HG03045 (cell line): Measurements from ENCODE around the gene TLR5.

Experiments
- ATAC-seq: cut with Tn5 transposase; IDR thresholded peaks from one replicate; pipeline ENCODE4 v1.9.1; 2021; ENCODE audit warnings: mild to moderate bottlenecking, moderate library complexity; ENCODE audit not compliant: unreplicated experiment

Gene TLR5

DNA sequence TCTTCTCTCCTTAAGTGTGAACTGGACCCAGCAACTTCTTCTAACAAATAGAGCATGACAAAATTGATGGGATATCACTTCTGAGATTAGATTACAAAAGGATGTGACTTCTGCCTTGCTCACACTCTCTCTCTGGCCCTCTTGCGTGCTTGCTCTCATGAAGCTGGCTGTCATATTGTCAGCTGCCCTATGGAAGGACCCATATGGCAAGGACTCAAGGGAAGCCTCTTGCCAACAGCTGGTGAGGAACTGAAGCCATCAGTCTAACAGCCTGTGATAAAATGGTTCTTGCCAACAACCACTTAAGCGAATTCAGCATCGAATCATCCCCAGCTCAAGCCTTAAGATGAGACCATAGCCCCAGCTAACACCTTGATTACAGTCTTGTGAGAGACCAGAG lies 4.8 kb upstream of the TLR5 start:
- no peak for ATAC-seq

GRCh38 chr1:223147409-223147808 lies 4.4 kb upstream of the TLR5 start:
- no peak for ATAC-seq

GRCh38 chr1:223146745-223147144 lies 3.7 kb upstream of the TLR5 start:
- no peak for ATAC-seq

GRCh38 chr1:223144914-223145313 lies 1.9 kb upstream of the TLR5 start:
- ATAC-seq = no peak

DNA sequence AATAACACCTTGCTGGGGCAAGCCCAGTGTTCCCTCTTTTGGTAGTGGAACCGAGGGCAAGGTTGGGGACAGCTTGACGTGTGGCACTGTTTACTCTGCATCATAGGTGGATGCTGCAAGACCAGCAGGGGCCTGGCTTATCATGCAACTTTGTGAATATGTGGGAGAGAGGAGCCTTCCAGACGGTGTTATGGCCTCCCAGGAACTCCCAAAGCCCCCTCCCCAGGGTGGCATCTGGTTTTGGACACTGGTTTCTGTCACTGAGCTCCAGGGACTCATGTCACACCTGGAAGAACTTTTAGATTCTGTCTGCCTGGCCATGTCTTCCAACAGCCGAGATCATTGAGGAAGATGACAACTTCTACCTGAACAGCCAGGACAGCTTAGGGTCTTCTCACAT lies 1.4 kb upstream of the TLR5 start:
- no peak for ATAC-seq

GRCh38 chr1:223143537-223144248 lies 645 bp upstream of the TLR5 start:
- ATAC-seq = no peak

DNA sequence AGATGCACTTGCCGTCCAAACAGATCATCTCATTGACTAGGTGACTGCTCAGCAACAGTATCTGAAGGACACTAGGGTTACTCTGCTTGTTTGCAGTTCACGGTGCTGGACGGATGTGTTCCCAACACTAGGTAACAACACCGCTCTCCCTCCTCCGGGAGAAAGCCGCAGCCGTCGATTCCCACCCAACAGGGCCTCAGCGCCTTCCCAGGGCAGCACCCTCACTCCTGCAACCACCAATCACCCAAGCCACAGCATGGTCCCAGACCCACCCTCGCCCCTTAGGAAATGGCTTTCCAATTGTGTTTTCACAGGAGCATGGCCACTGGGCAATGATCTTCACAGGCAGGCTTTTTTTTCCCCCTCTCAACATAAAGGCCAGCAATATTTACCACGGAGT lies 779 bp downstream of the TLR5 start:
- ATAC-seq = no peak

DNA sequence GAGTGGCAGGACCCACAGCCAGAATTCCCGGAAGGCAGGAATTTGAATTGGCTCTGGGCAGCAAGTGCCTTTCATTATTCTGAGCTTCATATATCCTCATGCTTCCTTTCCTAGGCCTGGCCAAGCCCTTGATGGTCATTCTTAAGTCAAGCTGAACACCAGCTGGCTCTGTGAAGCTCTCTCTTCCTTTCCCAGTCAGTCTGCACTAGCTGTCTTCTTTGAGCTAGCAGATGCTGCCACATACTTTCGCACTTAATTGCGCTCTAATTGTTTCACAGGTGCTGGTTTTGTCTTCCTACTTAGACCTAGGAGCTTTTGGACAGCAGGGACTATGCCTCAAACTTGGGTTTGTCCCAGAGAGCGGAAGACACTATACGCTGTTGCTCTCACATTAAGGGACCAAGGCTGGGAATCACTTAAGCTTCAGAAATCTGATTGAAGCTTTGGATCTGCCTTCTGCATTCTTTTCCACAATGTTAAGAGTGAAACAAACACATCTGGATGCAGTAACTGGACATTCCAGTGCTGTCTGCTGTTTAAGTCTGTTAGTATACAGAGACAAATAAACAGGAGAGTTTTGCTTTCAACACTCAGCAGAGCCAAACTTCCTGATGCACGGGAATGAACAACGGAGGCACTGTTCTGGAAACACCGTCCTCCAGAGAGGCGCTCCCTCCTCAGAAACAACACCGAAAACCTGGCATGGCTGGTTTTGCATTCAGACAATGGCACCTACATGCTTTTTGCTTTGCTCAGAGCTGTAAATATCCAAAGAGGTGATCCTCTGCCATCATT lies 2.2 kb downstream of the TLR5 start:
- ATAC-seq = no peak

- ATAC-seq = no peak
Measured at GRCh38 chr1:223137455-223138085, 5.5 kb downstream of the TLR5 start.

DNA sequence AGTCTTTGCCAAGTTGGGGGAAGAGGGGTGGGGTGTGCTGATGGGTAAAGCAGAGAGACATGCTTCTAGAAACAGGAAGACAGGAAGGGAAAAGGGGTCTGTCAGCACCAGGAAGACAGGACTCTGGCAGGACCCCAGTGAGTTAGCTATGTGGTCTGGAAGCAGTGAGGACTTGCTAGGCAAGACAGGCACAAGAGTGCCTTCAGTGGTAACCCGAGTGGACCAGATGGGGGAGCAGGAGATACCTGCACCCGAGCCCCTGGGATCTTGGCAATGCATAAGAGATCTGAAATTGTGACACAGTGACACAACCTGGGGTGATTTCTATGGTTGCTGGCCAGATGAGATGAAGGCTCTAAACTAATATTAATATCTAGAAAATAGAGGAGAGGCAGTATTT lies 7.0 kb downstream of the TLR5 start:
- ATAC-seq = no peak

DNA sequence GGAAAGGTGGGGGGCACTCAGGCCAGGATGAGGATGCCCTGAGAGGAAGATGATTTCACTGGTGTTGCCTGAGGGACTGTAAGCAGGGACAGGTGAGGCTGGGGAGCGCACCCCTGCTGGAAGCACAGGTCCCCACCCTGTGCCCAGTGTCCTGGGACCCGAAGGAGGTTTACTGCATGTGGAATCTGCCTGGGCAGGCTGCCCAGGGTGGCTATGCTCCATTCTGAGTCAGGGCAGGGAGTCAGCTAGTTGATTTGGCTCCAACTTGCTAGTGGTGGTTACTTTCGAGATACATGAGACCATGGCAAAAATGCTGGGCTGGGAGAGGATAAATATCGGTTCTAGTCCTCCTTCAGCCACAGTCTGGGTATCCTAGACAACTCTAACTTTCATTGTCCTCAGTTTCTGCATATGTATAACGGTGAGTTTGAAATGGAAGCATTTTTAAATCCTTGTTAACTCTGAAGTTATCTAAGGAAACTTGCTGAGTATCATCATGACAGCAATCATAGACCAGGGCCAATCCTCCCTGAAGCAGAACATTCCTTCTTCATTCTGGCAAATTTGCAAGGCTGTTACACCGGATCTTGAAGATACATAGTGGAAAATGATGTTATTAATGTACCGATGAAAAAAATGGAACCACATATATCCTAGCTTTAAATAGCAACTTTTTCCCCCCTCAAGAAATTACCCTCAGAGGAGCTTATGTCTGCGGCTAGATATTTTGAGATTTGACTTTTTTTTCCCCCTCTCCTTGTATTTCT lies 7.7 kb downstream of the TLR5 start:
- ATAC-seq = no peak

DNA sequence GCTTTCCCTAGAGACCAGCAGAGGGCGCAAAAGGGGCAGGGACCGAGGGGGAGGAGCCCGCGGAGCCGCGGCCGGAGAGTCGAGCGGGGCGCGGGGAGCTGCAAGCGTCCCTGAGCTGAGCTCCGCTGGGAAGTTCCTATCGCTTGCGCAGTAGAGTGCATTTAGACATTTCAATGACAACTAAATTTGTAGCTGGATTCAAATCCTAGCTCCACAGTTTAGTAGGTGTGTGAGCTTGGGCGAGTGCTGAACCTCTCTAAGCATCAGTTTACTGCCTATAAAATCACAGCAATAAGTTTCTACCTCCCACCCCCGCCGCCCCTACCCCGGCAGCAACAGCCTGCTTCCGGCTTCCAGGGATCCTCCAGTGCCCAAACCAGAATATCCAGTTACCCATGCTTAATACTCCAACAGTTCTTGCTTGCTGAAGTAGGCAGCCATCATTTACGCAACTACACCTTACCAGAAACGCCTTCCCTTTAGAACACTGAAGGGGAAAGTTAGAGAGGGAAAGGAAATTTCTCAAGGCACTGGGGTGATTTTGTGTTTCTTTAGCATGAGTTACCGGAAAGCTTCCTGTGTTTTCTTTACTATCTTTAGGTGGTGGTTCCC lies 9.1 kb downstream of the TLR5 start:
- ATAC-seq = peak; percentile 88

DNA sequence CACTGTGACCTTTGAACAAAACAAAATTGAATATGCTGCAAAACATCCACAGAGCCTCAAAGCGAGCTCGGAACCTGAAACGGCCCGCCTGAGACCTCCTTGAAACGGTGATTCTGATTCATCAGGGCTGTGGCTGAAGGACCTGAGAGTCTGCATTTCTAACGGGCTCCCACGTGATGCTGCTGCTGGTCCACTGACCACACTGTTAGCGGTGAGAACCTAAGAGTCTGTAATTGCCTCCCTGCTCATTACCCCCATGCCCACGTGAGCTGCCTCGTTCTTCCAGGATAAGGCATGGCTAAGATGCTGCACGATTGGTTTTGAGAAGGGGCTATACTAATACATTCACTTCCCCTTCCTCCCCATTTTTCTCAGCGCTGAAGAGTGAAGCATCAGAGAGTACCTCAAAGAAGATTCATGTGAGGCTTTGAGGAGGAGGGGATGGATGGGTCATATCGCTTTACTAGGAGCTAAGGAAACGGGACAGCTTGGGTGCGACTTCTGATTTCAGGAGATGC lies 9.7 kb downstream of the TLR5 start:
- no peak for ATAC-seq

- no peak for ATAC-seq
Measured at GRCh38 chr1:223129229-223129901, 13.7 kb downstream of the TLR5 start.

GRCh38 chr1:223126741-223127140 lies 16.3 kb downstream of the TLR5 start:
- no peak for ATAC-seq

DNA sequence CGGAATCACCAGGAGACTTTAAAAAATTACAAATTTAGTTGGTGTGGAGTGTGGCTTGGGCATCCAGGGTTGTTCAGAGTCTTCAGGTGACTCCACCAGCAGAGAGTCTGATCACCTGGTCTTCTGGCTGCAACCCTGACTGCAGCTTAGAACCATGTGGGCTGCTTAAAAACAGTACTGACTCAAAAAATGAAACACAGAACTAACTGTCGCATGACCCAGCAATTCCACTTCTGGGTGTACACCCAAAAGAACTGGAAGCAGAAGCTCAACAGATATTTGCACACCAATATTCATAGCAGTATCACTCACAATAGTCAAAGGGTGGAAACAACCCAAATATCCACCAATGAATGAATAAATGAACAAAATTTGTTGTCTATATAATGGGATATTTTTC lies 17.3 kb downstream of the TLR5 start:
- no peak for ATAC-seq

DNA sequence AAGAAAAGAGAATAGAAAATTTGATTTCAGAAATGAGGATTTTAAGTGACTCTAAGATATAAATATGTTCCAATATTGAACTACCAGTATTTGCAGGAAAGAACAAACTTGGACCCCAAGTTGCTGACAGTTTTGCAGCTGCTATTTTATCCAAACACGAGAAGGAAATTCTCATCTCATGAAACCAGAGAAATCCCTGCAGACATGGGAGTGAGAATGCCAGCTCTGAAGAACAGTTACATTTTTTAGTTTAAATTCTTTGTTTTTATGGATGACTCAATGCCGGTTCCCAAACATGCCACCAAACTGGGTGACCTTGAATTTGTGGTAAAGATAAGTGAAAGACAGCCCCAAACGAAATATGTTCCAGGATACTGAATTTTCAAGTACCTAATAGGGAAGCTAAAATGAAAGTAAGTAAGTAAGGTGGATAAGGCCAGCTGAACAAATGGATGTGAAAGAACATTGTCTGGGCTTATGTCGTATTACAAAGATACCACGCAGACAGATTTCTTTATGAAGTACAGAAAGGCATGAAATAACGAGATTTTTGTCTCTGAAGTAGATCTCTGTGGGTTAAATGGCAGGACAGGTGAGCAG lies 19.9 kb downstream of the TLR5 start:
- no peak for ATAC-seq

DNA sequence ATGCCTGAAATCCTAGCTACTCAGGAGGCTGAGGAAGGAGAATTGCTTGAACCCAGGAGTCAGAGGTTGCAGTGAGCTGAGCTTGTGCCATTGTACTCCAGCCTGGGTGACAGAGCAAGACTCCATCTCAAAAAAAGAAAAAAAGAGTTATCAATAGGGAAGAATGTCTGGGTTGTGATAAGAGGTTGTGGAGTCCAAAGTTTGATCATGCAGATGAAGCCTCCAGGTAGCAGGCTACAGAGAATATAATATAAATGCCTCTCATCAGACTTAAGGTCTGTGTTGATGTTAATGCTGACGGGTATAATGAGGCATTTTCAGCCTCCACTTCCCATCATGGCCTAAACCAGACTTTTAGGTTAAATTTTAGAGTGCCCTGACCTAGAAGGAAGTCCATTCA lies 24.6 kb downstream of the TLR5 start:
- ATAC-seq = no peak

GRCh38 chr1:223116950-223117349 lies 26.1 kb downstream of the TLR5 start:
- no peak for ATAC-seq

GRCh38 chr1:223114871-223115270 lies 28.2 kb downstream of the TLR5 start:
- no peak for ATAC-seq
